Naive thymus-derived CD4-positive, alpha-beta T cell (primary cell): ENCODE data around the gene APOB. TPM values are rescaled to one million over a fixed set of nuclear protein-coding genes. Genes with fewer than 3 reads are reported as not detected.

Experiments used
- ATAC-seq: fragments of 150-1000 bp; cut with Tn5 transposase; 2 replicates; pipeline ENCODE4 v1.10.0; 2021; ENCODE audit warnings: mild to moderate bottlenecking, moderate library complexity
- CTCF ChIA-PET: fragments of 350-600 bp; sonication (Branson Sonifier 250); formaldehyde crosslinking; loops from one replicate; lab custom pipeline; 2021; ENCODE audit warnings: antibody characterized with exemption; lab: Charles Lee
- POLR2A ChIA-PET: fragments of 350-600 bp; sonication (Branson Sonifier 250); formaldehyde crosslinking; loops from one replicate; lab custom pipeline; 2021; ENCODE audit warnings: antibody characterized with exemption, inconsistent platforms; lab: Charles Lee
- DNase-seq, 9 donors: peaks; one replicate each; pipeline versions ENCODE4 v3.0.0 to v3.0.0-alpha.2; 2020 to 2022; ENCODE audit warnings: mixed read lengths in 1 of 9
- H3K27ac ChIP-seq: one replicate; pipeline ENCODE4 v1.7.0; 2013; ENCODE audit warnings: mild to moderate bottlenecking, low read depth, low read length, moderate library complexity
- H3K27me3 ChIP-seq, 2 donors: one replicate each; pipeline ENCODE4 v1.7.0; 2013; ENCODE audit warnings: low read length in 2 of 2, mild to moderate bottlenecking in 2 of 2, moderate library complexity in 2 of 2; ENCODE audit not compliant: control insufficient read depth in 2 of 2, insufficient read depth in 2 of 2
- H3K36me3 ChIP-seq, 3 experiments: 1 replicate in 2 of 3; 2 replicates in 1 of 3; pipeline ENCODE4 v1.7.0; 2013; ENCODE audit warnings: low read length in 3 of 3, mild to moderate bottlenecking in 3 of 3, moderate library complexity in 1 of 3; ENCODE audit not compliant: insufficient read depth in 3 of 3, control insufficient read depth in 2 of 3
- H3K4me1 ChIP-seq, 2 donors: one replicate each; pipeline ENCODE4 v1.7.0; 2013; ENCODE audit warnings: low read length in 2 of 2, mild to moderate bottlenecking in 2 of 2, moderate library complexity in 1 of 2; ENCODE audit not compliant: control insufficient read depth in 2 of 2, insufficient read depth in 2 of 2
- H3K4me3 ChIP-seq: 2 replicates; pipeline ENCODE4 v1.7.0; 2013; ENCODE audit warnings: mild to moderate bottlenecking, low read length
- H3K9me3 ChIP-seq, 3 experiments: 1 replicate in 2 of 3; 2 replicates in 1 of 3; pipeline ENCODE4 v1.7.0; 2013; ENCODE audit warnings: low read length in 3 of 3; ENCODE audit not compliant: control insufficient read depth in 2 of 3
- H3K27ac Mint-ChIP-seq, 9 donors: one replicate each; pipeline ENCODE4 v1.8.0; 2020 to 2022; ENCODE audit warnings: mixed read lengths in 9 of 9, mild to moderate bottlenecking in 8 of 9, moderate library complexity in 5 of 9, inconsistent platforms in 2 of 9
- H3K27me3 Mint-ChIP-seq, 5 donors: one replicate each; pipeline ENCODE4 v1.8.0; 2021 to 2022; ENCODE audit warnings: mixed read lengths in 5 of 5, mild to moderate bottlenecking in 1 of 5
- H3K36me3 Mint-ChIP-seq, 5 donors: one replicate each; pipeline ENCODE4 v1.8.0; 2020 to 2022; ENCODE audit warnings: mixed read lengths in 5 of 5, mild to moderate bottlenecking in 3 of 5, inconsistent platforms in 1 of 5
- H3K4me1 Mint-ChIP-seq, 7 donors: one replicate each; pipeline ENCODE4 v1.8.0; 2020 to 2022; ENCODE audit warnings: mixed read lengths in 7 of 7, mild to moderate bottlenecking in 3 of 7, inconsistent platforms in 1 of 7
- H3K4me3 Mint-ChIP-seq, 10 donors: one replicate each; pipeline ENCODE4 v1.8.0; 2020 to 2022; ENCODE audit warnings: mild to moderate bottlenecking in 10 of 10, mixed read lengths in 10 of 10, moderate library complexity in 6 of 10, inconsistent platforms in 2 of 10
- H3K9me3 Mint-ChIP-seq, 11 donors: one replicate each; pipeline ENCODE4 v1.8.0; 2020 to 2022; ENCODE audit warnings: mixed read lengths in 11 of 11, mild to moderate bottlenecking in 4 of 11, inconsistent platforms in 1 of 11, moderate library complexity in 1 of 11
- intact Hi-C, 2 donors: fragments of 100-400 bp; cut with micrococcal nuclease; formaldehyde crosslinking; loops; one replicate each; pipeline ENCODE4 v1.15.1; 2023
- polyA plus RNA-seq, 2 donors: library from polyadenylated mRNA; unstranded; fragments of 300-500 nt; fragmentation: Illumina TruSeq; gene quantifications; one replicate each; pipeline ENCODE4 v1.2.3, GENCODE V29; 2021
- total RNA-seq, 6 experiments: library from RNA in 5 of 6; stranded (reverse) in 5 of 6; gene quantifications; 1 replicate in 5 of 6; 2 replicates in 1 of 6; pipeline ENCODE4 v1.2.3 and lab custom pipeline; 2021 to 2026

Gene APOB
- total and polyA plus RNA-seq, 7 experiments from 2014 or later = not detected

DNA sequence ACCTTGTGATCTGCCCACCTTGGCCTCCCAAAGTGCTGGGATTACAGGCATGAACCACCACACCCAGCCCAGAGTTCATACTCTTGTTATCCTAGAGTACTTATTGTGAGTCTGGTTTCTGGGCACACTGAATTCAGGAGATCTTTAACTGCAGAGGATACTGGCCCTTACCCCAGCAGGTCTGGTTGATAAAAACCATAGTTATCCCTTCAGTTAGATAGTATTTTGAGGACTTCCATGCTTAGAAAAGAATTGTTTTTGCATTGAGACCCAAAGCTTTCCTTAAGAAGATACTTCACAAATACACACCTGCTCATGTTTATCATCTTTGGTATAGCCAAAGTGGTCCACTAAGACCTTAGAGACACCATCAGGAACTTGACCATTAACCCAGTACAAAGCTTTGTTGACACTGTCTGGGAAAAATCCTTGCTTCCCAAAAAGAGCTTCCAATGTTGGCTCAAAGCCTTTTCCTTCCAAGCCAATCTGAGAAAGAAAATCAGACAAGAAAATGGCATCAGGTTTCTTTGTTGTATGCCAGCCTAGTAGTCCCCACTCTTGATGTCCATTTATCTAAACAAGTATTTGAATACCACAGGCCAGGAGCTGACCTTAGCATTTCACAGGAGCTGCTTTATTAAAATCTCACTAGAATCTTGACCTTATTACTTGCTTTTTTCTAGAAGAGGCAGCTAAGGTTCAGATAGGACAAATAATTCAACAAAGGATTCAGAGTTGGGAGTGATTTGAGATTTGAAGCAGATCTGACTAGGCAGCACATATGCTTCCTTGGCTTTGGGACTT lies 17.2 kb downstream of the APOB start:
- peaks cover 2 to 37% (median 22%) of the 10 kb centered on the region in 5 donors for H3K27me3 Mint-ChIP-seq
- no peak for ATAC-seq
- H3K27ac Mint-ChIP-seq = no peak overlapping the region
- Histone ChIP-seq H3K36me3 (no peaks in the 10 kb centered on the region), H3K9me3 (no peaks in the 10 kb centered on the region), H3K4me3 (no peak overlapping the region), H3K27ac (no peak overlapping the region), H3K27me3 (no peaks in the 10 kb centered on the region), H3K4me1 (no peaks in the 10 kb centered on the region)
- H3K36me3 Mint-ChIP-seq = peaks cover 0 to 3% (median 0%) of the 10 kb centered on the region in 5 donors
- H3K4me3 Mint-ChIP-seq = no peak overlapping the region
- intact Hi-C loops = no loop called here
- no peaks in the 10 kb centered on the region for H3K4me1 Mint-ChIP-seq
- peaks cover 0 to 3% (median 0%) of the 10 kb centered on the region in 11 donors for H3K9me3 Mint-ChIP-seq
- POLR2A ChIA-PET = no interaction called here
- CTCF ChIA-PET = no interaction called here
- DNase-seq = no peak

DNA sequence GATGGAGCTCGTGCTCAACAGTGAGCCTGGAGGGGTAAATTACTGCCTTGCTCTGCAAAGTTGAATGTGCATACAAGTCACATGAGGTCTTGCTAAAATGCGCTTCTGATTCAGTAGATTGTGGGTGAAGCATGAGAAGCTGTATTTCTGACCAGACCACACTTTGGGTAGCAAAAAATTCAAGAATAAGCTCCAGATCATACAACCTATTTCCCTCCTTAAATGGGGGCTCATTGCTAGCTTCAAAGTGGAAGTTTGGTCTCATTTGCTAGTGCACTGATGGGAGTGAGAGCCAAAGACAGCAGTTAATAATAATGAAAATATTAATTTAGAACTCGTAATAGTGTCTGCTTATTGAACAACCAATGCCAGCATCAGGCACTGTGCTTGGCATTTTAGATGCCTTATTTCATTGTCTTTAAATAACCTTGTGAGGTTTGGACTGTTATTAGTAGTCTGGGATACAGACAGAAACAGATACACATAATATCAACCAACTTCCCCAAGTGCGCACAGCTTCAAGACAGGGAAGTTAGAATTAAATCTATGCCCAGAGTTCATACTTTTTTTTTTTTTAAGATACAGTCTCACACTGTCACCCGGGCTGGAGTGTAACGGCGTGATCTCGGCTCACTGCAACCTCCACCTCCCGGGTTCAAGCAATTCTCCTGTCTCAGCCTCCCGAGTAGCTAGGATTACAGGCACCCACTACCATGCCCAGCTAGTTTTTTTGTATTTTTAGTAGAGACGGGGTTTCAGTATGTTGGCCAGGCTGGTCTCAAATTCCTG lies 18.0 kb downstream of the APOB start:
- H3K36me3 Mint-ChIP-seq = peaks cover 0 to 3% (median 0%) of the 10 kb centered on the region in 5 donors
- H3K27me3 Mint-ChIP-seq = peaks cover 2 to 35% (median 22%) of the 10 kb centered on the region in 5 donors
- intact Hi-C loops = no loop called here
- Histone ChIP-seq H3K27me3 (no peaks in the 10 kb centered on the region), H3K4me1 (no peaks in the 10 kb centered on the region), H3K36me3 (no peaks in the 10 kb centered on the region), H3K27ac (no peak overlapping the region), H3K9me3 (no peaks in the 10 kb centered on the region), H3K4me3 (no peak overlapping the region)
- no peaks in the 10 kb centered on the region for H3K4me1 Mint-ChIP-seq
- ChIA-PET CTCF (no interaction called here), POLR2A (no interaction called here)
- H3K4me3 Mint-ChIP-seq = no peak overlapping the region
- no peak for ATAC-seq
- H3K9me3 Mint-ChIP-seq = peaks cover 0 to 3% (median 0%) of the 10 kb centered on the region in 11 donors
- DNase-seq = no peak
- no peak overlapping the region for H3K27ac Mint-ChIP-seq

DNA sequence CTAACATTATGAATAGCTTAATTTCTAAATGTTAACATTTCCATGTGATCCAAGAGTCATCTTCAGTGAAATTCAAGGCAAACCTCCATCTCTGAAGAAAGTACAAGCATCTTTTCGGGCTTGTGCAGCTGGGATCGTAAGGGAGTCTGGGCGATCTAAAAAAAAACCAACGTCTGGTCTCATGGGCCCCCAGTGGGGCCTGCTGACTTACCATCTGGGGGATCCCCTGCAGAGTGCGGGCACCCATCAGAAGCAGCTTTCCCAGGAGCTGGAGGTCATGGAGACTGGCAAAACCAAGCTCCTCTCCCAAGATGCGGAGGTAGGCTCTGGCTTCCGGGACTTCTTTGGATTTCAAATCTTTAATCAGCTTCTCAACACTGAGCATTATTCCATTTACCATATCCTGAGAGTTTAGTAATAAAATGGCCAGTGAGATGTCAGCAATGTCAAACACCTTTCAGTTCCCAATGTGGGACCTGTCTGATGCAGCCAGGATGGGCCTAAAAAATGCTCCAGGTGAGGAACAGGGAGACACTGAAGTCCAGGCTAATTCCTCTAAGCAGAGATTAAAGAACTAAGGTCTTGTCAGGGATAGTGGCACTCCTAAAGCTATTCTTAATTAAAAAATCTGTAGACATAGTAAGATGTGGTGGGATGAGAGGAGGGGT lies 19.0 kb downstream of the APOB start:
- CTCF ChIA-PET = no interaction called here
- Mint-ChIP-seq H3K36me3 (peaks cover 0 to 3% (median 0%) of the 10 kb centered on the region in 5 donors), H3K9me3 (peaks cover 0 to 3% (median 0%) of the 10 kb centered on the region in 11 donors), H3K4me1 (no peaks in the 10 kb centered on the region), H3K4me3 (no peak overlapping the region), H3K27ac (peak overlapping the region in 1 of 9 donors; percentile 20), H3K27me3 (peaks cover 2 to 24% (median 21%) of the 10 kb centered on the region in 5 donors)
- Histone ChIP-seq H3K27me3 (no peaks in the 10 kb centered on the region), H3K4me3 (no peak overlapping the region), H3K4me1 (no peaks in the 10 kb centered on the region), H3K9me3 (no peaks in the 10 kb centered on the region), H3K36me3 (no peaks in the 10 kb centered on the region), H3K27ac (no peak overlapping the region)
- no peak for DNase-seq
- POLR2A ChIA-PET = no interaction called here
- intact Hi-C loops = no loop called here
- ATAC-seq = no peak

DNA sequence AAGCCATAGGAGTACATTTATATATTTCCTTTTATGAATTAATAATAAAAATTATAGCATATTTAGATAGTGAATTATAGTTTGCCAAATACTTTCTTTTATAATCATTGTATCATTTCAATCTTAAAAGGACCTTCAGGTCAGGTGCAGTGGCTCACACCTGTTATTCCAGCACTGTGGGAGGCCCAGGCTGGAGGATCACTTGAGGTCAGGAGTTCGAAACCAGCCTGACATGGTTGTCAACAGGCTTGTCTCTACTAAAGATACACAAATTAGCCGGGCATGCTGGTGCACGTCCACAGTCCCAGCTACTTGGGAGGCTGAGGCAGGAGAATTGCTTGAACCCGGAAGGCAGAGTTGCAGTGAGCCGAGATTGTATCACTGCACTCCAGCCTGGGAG lies 19.7 kb downstream of the APOB start:
- Histone ChIP-seq H3K4me1 (no peaks in the 10 kb centered on the region), H3K27ac (no peak overlapping the region), H3K36me3 (no peaks in the 10 kb centered on the region), H3K9me3 (no peaks in the 10 kb centered on the region), H3K4me3 (no peak overlapping the region), H3K27me3 (no peaks in the 10 kb centered on the region)
- Mint-ChIP-seq H3K4me3 (no peak overlapping the region), H3K9me3 (peaks cover 0 to 3% (median 0%) of the 10 kb centered on the region in 11 donors), H3K36me3 (peaks cover 0 to 3% (median 0%) of the 10 kb centered on the region in 5 donors), H3K4me1 (no peaks in the 10 kb centered on the region), H3K27me3 (peaks cover 0 to 22% (median 21%) of the 10 kb centered on the region in 5 donors), H3K27ac (no peak overlapping the region)
- DNase-seq (no peak), ATAC-seq (no peak)
- intact Hi-C loops = no loop called here
- ChIA-PET POLR2A (no interaction called here), CTCF (no interaction called here)

DNA sequence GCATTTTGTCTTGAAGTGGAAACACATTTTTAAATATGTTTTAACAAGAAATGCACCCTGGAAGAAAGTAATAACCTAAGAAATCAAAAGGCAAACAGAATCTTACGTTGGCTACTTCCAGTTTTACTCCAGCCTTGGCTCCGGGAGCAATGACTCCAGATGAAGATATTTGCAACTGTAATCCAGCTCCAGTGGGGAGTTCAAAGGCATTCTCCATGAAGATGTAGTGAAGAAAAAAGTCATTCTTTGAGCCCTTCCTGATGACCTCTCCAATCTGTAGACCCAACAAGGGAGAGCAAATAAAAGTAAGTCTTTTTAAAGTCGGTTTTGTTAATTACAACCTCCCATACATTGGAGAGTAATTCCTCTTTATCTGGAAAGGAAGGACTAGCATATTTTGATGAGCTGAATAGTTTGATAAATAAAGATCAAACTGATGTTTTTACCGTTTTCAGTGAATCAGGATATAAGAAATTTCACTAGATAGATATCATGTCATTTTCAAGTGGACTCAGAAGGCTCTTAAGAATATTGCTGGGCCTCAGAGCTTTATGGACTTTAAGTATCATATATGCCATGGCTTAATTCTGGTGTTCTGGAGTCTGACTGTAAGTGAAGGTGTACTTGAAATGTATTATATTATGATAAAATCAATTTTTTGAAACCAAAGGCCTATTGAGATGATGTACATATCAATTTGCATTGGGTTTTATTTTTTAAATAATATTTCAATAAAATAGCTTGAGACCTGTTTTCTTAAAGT lies 20.3 kb downstream of the APOB start:
- ATAC-seq (no peak), DNase-seq (no peak)
- H3K36me3 Mint-ChIP-seq = peaks cover 0 to 1% (median 0%) of the 10 kb centered on the region in 5 donors
- H3K27me3 ChIP-seq = no peaks in the 10 kb centered on the region
- ChIA-PET POLR2A (no interaction called here), CTCF (no interaction called here)
- H3K36me3 ChIP-seq = no peaks in the 10 kb centered on the region
- no peak overlapping the region for H3K4me3 Mint-ChIP-seq
- no peak overlapping the region for H3K27ac ChIP-seq
- H3K4me1 Mint-ChIP-seq = no peaks in the 10 kb centered on the region
- H3K4me3 ChIP-seq = no peak overlapping the region
- H3K9me3 Mint-ChIP-seq = peaks cover 0 to 3% (median 0%) of the 10 kb centered on the region in 11 donors
- H3K9me3 ChIP-seq = no peaks in the 10 kb centered on the region
- no peaks in the 10 kb centered on the region for H3K4me1 ChIP-seq
- H3K27ac Mint-ChIP-seq = no peak overlapping the region
- peaks cover 0 to 16% (median 15%) of the 10 kb centered on the region in 5 donors for H3K27me3 Mint-ChIP-seq
- intact Hi-C loops = no loop called here

DNA sequence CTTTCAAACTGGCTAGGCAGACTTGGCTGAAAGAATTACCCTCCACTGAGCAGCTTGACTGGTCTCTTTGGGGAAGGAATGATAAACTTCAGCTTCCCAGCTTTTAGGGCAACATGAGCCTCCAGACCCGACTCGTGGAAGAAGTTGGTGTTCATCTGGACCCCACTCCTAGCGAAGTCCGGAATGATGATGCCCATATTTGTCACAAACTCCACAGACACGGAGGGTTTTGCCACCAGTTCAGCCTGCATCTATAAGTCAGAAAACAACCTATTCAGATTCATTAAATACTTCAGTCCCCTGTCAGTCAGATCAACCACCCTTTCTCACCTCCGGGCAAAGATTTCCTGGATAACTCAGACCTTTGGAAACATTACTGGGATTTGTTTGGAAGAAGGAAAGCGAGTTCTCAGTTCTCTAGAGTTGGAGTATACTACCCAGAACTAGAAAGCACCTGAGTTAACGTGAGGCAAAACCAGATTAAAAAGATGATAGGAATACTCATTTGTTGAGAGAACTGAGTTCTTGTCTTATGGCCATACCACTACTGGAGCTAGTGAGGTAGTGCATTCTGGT lies 21.0 kb downstream of the APOB start:
- Histone ChIP-seq H3K4me3 (no peak overlapping the region), H3K4me1 (no peaks in the 10 kb centered on the region), H3K36me3 (no peaks in the 10 kb centered on the region), H3K27me3 (no peaks in the 10 kb centered on the region), H3K27ac (no peak overlapping the region), H3K9me3 (no peaks in the 10 kb centered on the region)
- Mint-ChIP-seq H3K4me3 (no peak overlapping the region), H3K36me3 (no peaks in the 10 kb centered on the region), H3K27ac (no peak overlapping the region), H3K4me1 (no peaks in the 10 kb centered on the region), H3K9me3 (peaks cover 0 to 4% (median 0%) of the 10 kb centered on the region in 11 donors), H3K27me3 (peaks cover 0 to 19% (median 16%) of the 10 kb centered on the region in 5 donors)
- no peak for ATAC-seq
- CTCF ChIA-PET = no interaction called here
- no peak for DNase-seq
- intact Hi-C loops = no loop called here
- POLR2A ChIA-PET = no interaction called here
